HepG2 (cell line): ENCODE results near the gene DENND1C. TPM values are rescaled to one million over a fixed set of nuclear protein-coding genes. Genes with fewer than 3 reads are reported as not detected.
A peak's percentile ranks its signal among the peaks of the same experiment; 100 is the strongest.

Source experiments
- ATAC-seq: fragments of 200-7000 bp; cut with Tn5 transposase; 3 replicates; pipeline ENCODE4 v1.9.1; 2020; ENCODE audit warnings: mild to moderate bottlenecking, moderate library complexity
- BruUV-seq: library from RNA; stranded (reverse); fragments of 400-500 nt; replicated peaks from 2 replicates; lab custom pipeline; 2021; lab: Mats Ljungman, UMichigan
- CTCF ChIA-PET: fragments of 300-600 bp; formaldehyde crosslinking; extraction: SDS; loops from one replicate; lab custom pipeline; 2021; ENCODE audit warnings: low total read pairs, inconsistent platforms, low intra/inter-chr PET ratio; lab: Yijun Ruan, JAX
- POLR2A ChIA-PET: fragments of 350-600 bp; sonication (Branson Sonifier 250); formaldehyde crosslinking; loops from one replicate; lab custom pipeline; 2020; ENCODE audit warnings: antibody characterized with exemption, inconsistent platforms; lab: Yijun Ruan, JAX
- DNase-seq: peaks from one replicate; pipeline ENCODE4 v3.0.0-alpha.2; 2015; ENCODE audit warnings: low spot score
- FAIRE-seq: peaks from 3 replicates; lab custom pipeline; 2011; peaks lifted over from hg19 to GRCh38; lab: Jason Lieb, UNC
- H2AFZ ChIP-seq: one replicate; pipeline ENCODE4 v1.6.1; 2011; ENCODE audit warnings: low read length, inconsistent platforms
- H3K27ac ChIP-seq: fragments of 300-600 bp; 3 replicates; pipeline ENCODE4 v1.8.0; 2011; ENCODE audit warnings: mixed run types, mild to moderate bottlenecking, mixed read lengths, low read length, inconsistent platforms; ENCODE audit not compliant: insufficient read depth; ENCODE audit errors: extremely low read length
- H3K27me3 ChIP-seq, 2 experiments: fragments of 200-600 bp in 1 of 2; 2 replicates in 1 of 2; 3 replicates in 1 of 2; pipeline versions ENCODE4 v1.6.0 to v1.8.0; 2011; ENCODE audit warnings: low read length in 2 of 2, mild to moderate bottlenecking in 2 of 2, moderate library complexity in 2 of 2, inconsistent platforms in 1 of 2; ENCODE audit not compliant: insufficient read depth in 2 of 2, control insufficient read depth in 1 of 2
- H3K36me3 ChIP-seq, 2 experiments: fragments of 200-600 bp in 1 of 2; replicated peaks in 1 of 2; 2 replicates in 1 of 2; 3 replicates in 1 of 2; pipeline versions ENCODE4 v1.5.1 to v1.8.0; 2011; ENCODE audit warnings: low read length in 2 of 2, inconsistent platforms in 1 of 2; ENCODE audit not compliant: insufficient read depth in 2 of 2, control insufficient read depth in 1 of 2
- H3K4me1 ChIP-seq: 2 replicates; pipeline ENCODE4 v1.5.1; 2012; ENCODE audit warnings: low read length, inconsistent platforms; ENCODE audit not compliant: insufficient read depth
- H3K4me2 ChIP-seq: 2 replicates; pipeline ENCODE4 v1.6.0; 2011; ENCODE audit warnings: low read depth, low read length, inconsistent platforms
- H3K4me3 ChIP-seq, 3 experiments: fragments of 200-600 bp in 1 of 3; sonication (generic), shearing (Covaris generic) in 1 of 3; replicated peaks in 1 of 3; 2 replicates each; pipeline ENCODE4 v1.5.1; 2011 to 2016; ENCODE audit warnings: low read length in 3 of 3, inconsistent platforms in 2 of 3, low read depth in 2 of 3, mild to moderate bottlenecking in 2 of 3, control low read depth in 1 of 3, mixed read lengths in 1 of 3; ENCODE audit not compliant: insufficient read depth in 1 of 3
- H3K79me2 ChIP-seq: one replicate; pipeline ENCODE4 v1.6.1; 2011; ENCODE audit warnings: low read length, inconsistent platforms; ENCODE audit not compliant: insufficient read depth
- H3K9ac ChIP-seq: 2 replicates; pipeline ENCODE4 v1.6.0; 2011; ENCODE audit warnings: mild to moderate bottlenecking, low read depth, low read length, inconsistent platforms; ENCODE audit not compliant: insufficient read depth
- H3K9me3 ChIP-seq: 2 replicates; pipeline ENCODE4 v1.5.1; 2012; ENCODE audit warnings: mild to moderate bottlenecking, low read length
- H4K20me1 ChIP-seq: 2 replicates; pipeline ENCODE4 v1.6.0; 2011; ENCODE audit warnings: inconsistent platforms, mild to moderate bottlenecking, low read length, moderate library complexity; ENCODE audit not compliant: insufficient read depth
- HNRNPH1 ChIP-seq: fragments of 200-400 bp; formaldehyde crosslinking; optimal IDR thresholded peaks from 2 replicates; pipeline ENCODE3; 2017; ENCODE audit warnings: mild to moderate bottlenecking, low read depth, low read length
- SMC3 ChIP-seq: IDR thresholded peaks from 2 replicates; pipeline ENCODE4 v1.6.1; 2011; ENCODE audit warnings: low read length, improper control_type of control experiment
- ZBTB42 ChIP-seq: sonication (generic); formaldehyde crosslinking; IDR thresholded peaks from 2 replicates; pipeline ENCODE4 v1.5.0; 2020; ENCODE audit warnings: mild to moderate bottlenecking, missing genetic modification reagents
- ZNF558 ChIP-seq: sonication (generic); formaldehyde crosslinking; IDR thresholded peaks from 2 replicates; pipeline ENCODE4 v1.9.0; 2022; ENCODE audit warnings: mild to moderate bottlenecking, missing genetic modification reagents, borderline replicate concordance
- ZNF615 ChIP-seq: sonication (generic); formaldehyde crosslinking; IDR thresholded peaks from 2 replicates; pipeline ENCODE4 v1.5.0; 2020; ENCODE audit warnings: mild to moderate bottlenecking, missing genetic modification reagents, borderline replicate concordance
- ZNF710 ChIP-seq: sonication (generic); formaldehyde crosslinking; IDR thresholded peaks from 2 replicates; pipeline ENCODE4 v1.5.0; 2020; ENCODE audit warnings: mild to moderate bottlenecking, missing genetic modification reagents, borderline replicate concordance
- WGBS: methylation state at CpG from one replicate; pipeline ENCODE4 v1.1.6; 2017; ENCODE audit warnings: low lambda C conversion rate; 5-methylcytosine and 5-hydroxymethylcytosine counted together
- in situ Hi-C: cut with HindIII; loops from 2 replicates; pipeline ENCODE4 v1.10.0; 2017; ENCODE audit warnings: low pct_unique_long_range_greater_than_20kb; ENCODE audit not compliant: extremely low pct_ligation_motif_present
- intact Hi-C: fragments of 100-400 bp; cut with micrococcal nuclease; formaldehyde crosslinking; loops from one replicate; pipeline ENCODE4 v1.10.0; 2022; ENCODE audit not compliant: unreplicated experiment
- polyA plus RNA-seq, 8 experiments: library from polyadenylated mRNA; depleted of rRNA in 3 of 8; stranded (reverse) in 7 of 8; unstranded in 1 of 8; fragments of >200 nt; fragmentation: Illumina TruSeq in 4 of 8; extraction: Trizol in 4 of 8; gene quantifications; 2 replicates each; pipeline versions ENCODE4 v1.2.1 to v1.2.3, GENCODE V29; 2011 to 2016; ENCODE audit warnings: low read depth in 4 of 8, missing spikeins in 1 of 8, mixed read lengths in 1 of 8; ENCODE audit not compliant: insufficient read depth in 1 of 8
- total RNA-seq, 5 experiments: library from RNA; depleted of rRNA; stranded (reverse); fragments of >200 nt; fragmentation: Illumina TruSeq; extraction: Trizol; gene quantifications; 2 replicates each; pipeline ENCODE4 v1.2.3, GENCODE V29; 2016; ENCODE audit warnings: low read depth in 1 of 5
- TF ChIP-seq, protein P1 (sequence below): sonication (generic); formaldehyde crosslinking; IDR thresholded peaks from 2 replicates; pipeline ENCODE4 v1.4.0; 2020; ENCODE audit warnings: mild to moderate bottlenecking, missing genetic modification reagents, borderline replicate concordance
- TF ChIP-seq, protein P2 (sequence below): IDR thresholded peaks from 2 replicates; pipeline ENCODE4 v1.6.1; 2016; ENCODE audit warnings: missing compliant biosample characterization, missing genetic modification reagents, borderline replicate concordance

Gene DENND1C
- total and polyA plus RNA-seq, 2 of the 13 experiments (the other 11 are each of a cell fraction or from before 2014, with no cell fraction given), result 0.04 to 0.73 TPM

GRCh38 chr19:6465663-6466062 is 15.9 kb downstream of the DENND1C start (continued):
- TF ChIP-seq HNRNPH1, result no peak

DNA sequence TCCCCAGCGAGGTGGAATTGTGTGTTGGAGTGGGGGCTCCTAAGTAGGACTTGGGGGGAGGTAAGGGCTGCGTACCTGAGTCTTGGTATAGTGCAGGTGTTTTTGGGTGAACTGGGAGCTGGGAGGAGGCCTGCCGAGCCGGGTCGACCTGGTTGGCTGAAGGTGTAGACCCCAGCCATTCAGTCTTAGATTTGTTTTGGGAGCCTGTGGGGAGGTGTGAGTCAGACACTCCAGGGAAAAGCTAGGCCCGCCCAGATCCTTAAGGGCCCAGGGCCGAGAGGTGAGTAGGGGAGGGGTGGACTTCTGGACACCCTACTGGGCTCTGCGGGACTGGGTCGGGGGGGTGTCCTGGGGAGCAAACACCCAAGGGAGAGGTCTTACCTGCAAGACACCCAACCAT is 16.6 kb downstream of the DENND1C start:
- POLR2A ChIA-PET, result interaction anchor here (2.3 kb wide), 1 partner anchor 11 kb away, joined by 13 read pairs; no protein-coding TSS in a partner anchor
- peak overlapping the region; percentile 81 to 91 (median 89) for H3K4me3 ChIP-seq
- intact Hi-C loops, result no loop called here
- H3K79me2 ChIP-seq, result no peaks in the 10 kb centered on the region
- no peaks in the 10 kb centered on the region for H3K9me3 ChIP-seq
- H3K27ac ChIP-seq, result peak overlapping the region; percentile 65
- H2AFZ ChIP-seq, result no peak overlapping the region
- peaks cover 9% of the 10 kb centered on the region for H3K4me1 ChIP-seq
- 0 out of 2 replicates have a peak, but pooled peaks have one; percentile 1 for TF ChIP-seq ZBTB42 (CRISPR knock-in tag)
- no peak for TF ChIP-seq SMC3
- TF ChIP-seq, all 625 proteins: peak for 1
- Histone ChIP-seq H3K9ac (peak overlapping the region; percentile 85), H3K4me2 (peak overlapping the region; percentile 87), H3K36me3 (no peaks in the 10 kb centered on the region; a peak in 1 of 5 replicates), H4K20me1 (no peaks in the 10 kb centered on the region), H3K27me3 (no peaks in the 10 kb centered on the region)
- 34% methylated on average over 6 of the region's 9 CpGs for WGBS
- ATAC-seq (no peak), DNase-seq (no peak), FAIRE-seq (no peak)
- BruUV-seq, result no TSS peak
- in situ Hi-C loops, result no loop called here
- CTCF ChIA-PET, result no interaction called here

DNA sequence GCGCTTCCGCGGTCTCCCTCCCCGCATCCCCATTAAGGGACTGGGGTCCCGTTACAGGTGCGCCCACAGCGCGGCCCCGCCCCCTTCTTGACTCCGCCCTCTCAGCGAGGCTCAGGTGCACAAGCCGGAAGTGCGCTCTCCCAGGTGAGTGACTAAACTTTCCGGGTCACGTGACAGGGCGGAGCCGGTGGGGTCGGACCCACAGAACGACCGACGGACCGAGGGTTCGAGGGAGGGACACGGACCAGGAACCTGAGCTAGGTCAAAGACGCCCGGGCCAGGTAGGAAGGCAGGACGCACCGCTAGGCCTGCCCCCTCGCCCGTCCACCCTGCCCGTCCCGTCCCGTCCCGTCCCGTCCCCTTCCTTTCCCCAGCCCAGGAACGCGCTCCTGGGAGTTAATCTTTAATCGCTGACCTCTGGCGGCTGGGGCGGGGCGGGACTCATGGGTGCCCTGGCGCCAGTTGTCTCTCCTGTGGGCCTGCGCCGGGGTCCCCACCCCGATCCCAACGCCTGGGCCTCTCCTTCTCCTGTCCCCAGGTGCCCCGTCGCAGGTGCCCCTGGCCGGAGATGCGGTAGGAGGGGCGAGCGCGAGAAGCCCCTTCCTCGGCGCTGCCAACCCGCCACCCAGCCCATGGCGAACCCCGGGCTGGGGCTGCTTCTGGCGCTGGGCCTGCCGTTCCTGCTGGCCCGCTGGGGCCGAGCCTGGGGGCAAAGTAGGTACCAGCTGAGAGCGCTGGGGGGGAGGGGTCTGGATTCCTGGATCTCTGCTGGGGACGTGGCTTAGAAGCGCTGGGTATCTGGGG is 17.3 kb downstream of the DENND1C start, which contains the start of gene CRB3:
Gene CRB3, plus strand, starts transcription at position 202 of the 804 bp plus-strand sequence. Its CDS starts 431 bp downstream, at position 633.
- CTCF ChIA-PET, result no interaction called here
- FAIRE-seq, result peak; percentile 32
- TSS peak; percentile 35 for BruUV-seq
- peak; percentile 78 for ATAC-seq
- peak within 1 kb of the TSS; percentile 85 for H3K9ac ChIP-seq
- H3K4me1 ChIP-seq, result peaks cover 9% of the 10 kb centered on the region
- intact Hi-C loops, result no loop called here
- no peak within 1 kb of the TSS for H2AFZ ChIP-seq
- no peaks in the 10 kb centered on the region for H3K79me2 ChIP-seq
- 11% methylated on average over 18 of the region's 65 CpGs for WGBS
- no peaks in the 10 kb centered on the region for H3K9me3 ChIP-seq
- in situ Hi-C loops, result no loop called here
- POLR2A ChIA-PET, result interaction anchor here (2.3 kb wide), 1 partner anchor 12 kb away, joined by 13 read pairs; no protein-coding TSS in a partner anchor
- peak; percentile 73 for DNase-seq
- H4K20me1 ChIP-seq, result no peaks in the 10 kb centered on the region
- H3K27ac ChIP-seq, result peak within 1 kb of the TSS; percentile 65
- no peaks in the 10 kb centered on the region; a peak in 1 of 5 replicates for H3K36me3 ChIP-seq
- H3K4me3 ChIP-seq, result peak within 1 kb of the TSS; percentile 81 to 91 (median 89)
- H3K4me2 ChIP-seq, result peak within 1 kb of the TSS; percentile 87
- no peaks in the 10 kb centered on the region for H3K27me3 ChIP-seq
- TF ChIP-seq, protein P1, sequence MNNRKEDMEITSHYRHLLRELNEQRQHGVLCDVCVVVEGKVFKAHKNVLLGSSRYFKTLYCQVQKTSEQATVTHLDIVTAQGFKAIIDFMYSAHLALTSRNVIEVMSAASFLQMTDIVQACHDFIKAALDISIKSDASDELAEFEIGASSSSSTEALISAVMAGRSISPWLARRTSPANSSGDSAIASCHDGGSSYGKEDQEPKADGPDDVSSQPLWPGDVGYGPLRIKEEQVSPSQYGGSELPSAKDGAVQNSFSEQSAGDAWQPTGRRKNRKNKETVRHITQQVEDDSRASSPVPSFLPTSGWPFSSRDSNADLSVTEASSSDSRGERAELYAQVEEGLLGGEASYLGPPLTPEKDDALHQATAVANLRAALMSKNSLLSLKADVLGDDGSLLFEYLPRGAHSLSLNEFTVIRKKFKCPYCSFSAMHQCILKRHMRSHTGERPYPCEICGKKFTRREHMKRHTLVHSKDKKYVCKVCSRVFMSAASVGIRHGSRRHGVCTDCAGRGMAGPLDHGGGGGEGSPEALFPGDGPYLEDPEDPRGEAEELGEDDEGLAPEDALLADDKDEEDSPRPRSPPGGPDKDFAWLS (CRISPR knock-in tag), result no peak
- TF ChIP-seq ZNF615 (CRISPR knock-in tag) (no peak), ZNF558 (peak; percentile 44; the same call in 1 of the 2 replicates), ZNF710 (CRISPR knock-in tag) (no peak)
- TF ChIP-seq, protein P2, sequence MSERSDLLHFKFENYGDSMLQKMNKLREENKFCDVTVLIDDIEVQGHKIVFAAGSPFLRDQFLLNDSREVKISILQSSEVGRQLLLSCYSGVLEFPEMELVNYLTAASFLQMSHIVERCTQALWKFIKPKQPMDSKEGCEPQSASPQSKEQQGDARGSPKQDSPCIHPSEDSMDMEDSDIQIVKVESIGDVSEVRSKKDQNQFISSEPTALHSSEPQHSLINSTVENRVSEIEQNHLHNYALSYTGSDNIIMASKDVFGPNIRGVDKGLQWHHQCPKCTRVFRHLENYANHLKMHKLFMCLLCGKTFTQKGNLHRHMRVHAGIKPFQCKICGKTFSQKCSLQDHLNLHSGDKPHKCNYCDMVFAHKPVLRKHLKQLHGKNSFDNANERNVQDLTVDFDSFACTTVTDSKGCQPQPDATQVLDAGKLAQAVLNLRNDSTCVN, result 0 out of 2 replicates have a peak, but pooled peaks have one; percentile 16
